ENCODE measurements around the gene DPRX.
A peak's percentile ranks its signal among the peaks of the same experiment; 100 is the strongest.

GRCh38 chr19:53660584-53660983 is 28.8 kb downstream of the DPRX start:
- TF ChIP-seq NFYB (CRISPR knock-in tag; conservative IDR thresholded peaks at IDR 0.05; ENCODE audit: low read depth) (no peak), CTCF (IDR thresholded peaks at IDR 0.05) (no peak), ZNF121 (CRISPR knock-in tag; IDR thresholded peaks at IDR 0.05) (peak; percentile 95), ELF4 (CRISPR knock-in tag; IDR thresholded peaks at IDR 0.05; ENCODE audit: low read depth) (no peak), FOXP1 (CRISPR knock-in tag; IDR thresholded peaks at IDR 0.05; ENCODE audit: borderline replicate concordance) (no peak), RORB (CRISPR knock-in tag; IDR thresholded peaks at IDR 0.05) (no peak), CREM (CRISPR knock-in tag; IDR thresholded peaks at IDR 0.05) (no peak), MAX (CRISPR knock-in tag; IDR thresholded peaks at IDR 0.05) (no peak), SP1 (CRISPR knock-in tag; conservative IDR thresholded peaks at IDR 0.05) (no peak), JUN (CRISPR knock-in tag; IDR thresholded peaks at IDR 0.05) (no peak)

Measured in WTC11 (cell line).